Liver (tissue), 3 donors: ENCODE measurements around the gene WWC1.

Experiments used
- EGR1 ChIP-seq, 2 donors: IDR thresholded peaks; 2 replicates each; pipeline ENCODE4 v1.6.1; 2016 to 2018; ENCODE audit warnings: antibody characterized with exemption in 2 of 2, low read depth in 2 of 2
- TF ChIP-seq, protein P1 (sequence below): fragments of 150-350 bp; IDR thresholded peaks from 2 replicates; pipeline ENCODE4 v1.5.1; 2017; ENCODE audit warnings: improper control_type of control experiment, low read depth, low read length; ENCODE audit not compliant: missing input control
- TF ChIP-seq, protein P2 (sequence below): IDR thresholded peaks from 2 replicates; pipeline ENCODE4 v1.6.1; 2016; ENCODE audit warnings: antibody characterized with exemption
- donor health status: healthy.
- donor health status: healthy.

DNA sequence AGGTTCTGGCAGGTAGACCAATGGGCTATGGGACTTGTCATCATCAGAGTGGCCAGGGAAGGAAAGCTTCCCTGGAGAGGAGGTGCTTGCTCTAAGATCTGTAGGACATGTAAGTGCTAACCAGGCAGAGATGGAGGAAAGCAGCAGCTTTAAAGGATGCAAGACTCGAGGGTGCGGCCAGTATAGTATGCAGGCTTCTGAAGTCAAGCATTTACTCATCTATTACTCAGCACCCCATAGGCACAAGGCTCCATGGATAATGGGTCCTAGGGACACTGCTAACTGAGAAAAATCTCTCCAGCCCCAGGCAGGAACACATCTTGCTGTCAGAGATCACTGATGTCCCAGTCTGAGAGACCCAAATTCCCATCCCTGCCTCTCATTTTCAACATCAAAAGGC, 49.7 kb downstream of the WWC1 start:
- TF ChIP-seq, protein P1, sequence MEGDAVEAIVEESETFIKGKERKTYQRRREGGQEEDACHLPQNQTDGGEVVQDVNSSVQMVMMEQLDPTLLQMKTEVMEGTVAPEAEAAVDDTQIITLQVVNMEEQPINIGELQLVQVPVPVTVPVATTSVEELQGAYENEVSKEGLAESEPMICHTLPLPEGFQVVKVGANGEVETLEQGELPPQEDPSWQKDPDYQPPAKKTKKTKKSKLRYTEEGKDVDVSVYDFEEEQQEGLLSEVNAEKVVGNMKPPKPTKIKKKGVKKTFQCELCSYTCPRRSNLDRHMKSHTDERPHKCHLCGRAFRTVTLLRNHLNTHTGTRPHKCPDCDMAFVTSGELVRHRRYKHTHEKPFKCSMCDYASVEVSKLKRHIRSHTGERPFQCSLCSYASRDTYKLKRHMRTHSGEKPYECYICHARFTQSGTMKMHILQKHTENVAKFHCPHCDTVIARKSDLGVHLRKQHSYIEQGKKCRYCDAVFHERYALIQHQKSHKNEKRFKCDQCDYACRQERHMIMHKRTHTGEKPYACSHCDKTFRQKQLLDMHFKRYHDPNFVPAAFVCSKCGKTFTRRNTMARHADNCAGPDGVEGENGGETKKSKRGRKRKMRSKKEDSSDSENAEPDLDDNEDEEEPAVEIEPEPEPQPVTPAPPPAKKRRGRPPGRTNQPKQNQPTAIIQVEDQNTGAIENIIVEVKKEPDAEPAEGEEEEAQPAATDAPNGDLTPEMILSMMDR, result no peak
- TF ChIP-seq, protein P2, sequence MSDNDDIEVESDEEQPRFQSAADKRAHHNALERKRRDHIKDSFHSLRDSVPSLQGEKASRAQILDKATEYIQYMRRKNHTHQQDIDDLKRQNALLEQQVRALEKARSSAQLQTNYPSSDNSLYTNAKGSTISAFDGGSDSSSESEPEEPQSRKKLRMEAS, result no peak
- TF ChIP-seq EGR1 (IDR thresholded peaks at IDR 0.05; ENCODE audit: low read depth in 2 of 2), result no peak
